Endodermal cell (in vitro differentiated cells): Measurements from ENCODE around the gene DHX9. TPM values are rescaled to one million over a fixed set of nuclear protein-coding genes. Genes with fewer than 3 reads are reported as not detected.

Experiments
- DNase-seq: peaks from one replicate; pipeline ENCODE4 v3.0.0-alpha.2; 2017
- H3K27ac ChIP-seq: 2 replicates; pipeline ENCODE4 v1.5.1; 2013; ENCODE audit warnings: mild to moderate bottlenecking, low read depth, low read length, moderate library complexity
- H3K27me3 ChIP-seq: 2 replicates; pipeline ENCODE4 v1.6.1; 2013; ENCODE audit warnings: mild to moderate bottlenecking, low read length, moderate library complexity; ENCODE audit not compliant: insufficient read depth, control insufficient read depth, poor library complexity, severe bottlenecking
- H3K36me3 ChIP-seq: 2 replicates; pipeline ENCODE4 v1.7.0; 2013; ENCODE audit warnings: mild to moderate bottlenecking, low read length, moderate library complexity; ENCODE audit not compliant: control insufficient read depth, insufficient read depth
- H3K4me1 ChIP-seq: one replicate; pipeline ENCODE4 v1.7.0; 2013; ENCODE audit warnings: low read length; ENCODE audit not compliant: control insufficient read depth, insufficient read depth
- H3K4me3 ChIP-seq: 2 replicates; pipeline ENCODE4 v1.5.1; 2013; ENCODE audit warnings: mild to moderate bottlenecking, low read length, moderate library complexity
- H3K9ac ChIP-seq: 2 replicates; pipeline ENCODE4 v1.6.1; 2013; ENCODE audit warnings: mild to moderate bottlenecking, low read length, moderate library complexity; ENCODE audit not compliant: poor library complexity, severe bottlenecking; ENCODE audit errors: extremely low read depth
- H3K9me3 ChIP-seq: 2 replicates; pipeline ENCODE4 v1.6.1; 2013; ENCODE audit warnings: mild to moderate bottlenecking, low read length, moderate library complexity; ENCODE audit not compliant: control insufficient read depth
- H3K27ac Mint-ChIP-seq: 2 replicates; pipeline ENCODE4 v1.8.0; 2020; ENCODE audit warnings: mixed read lengths
- H3K27me3 Mint-ChIP-seq: 2 replicates; pipeline ENCODE4 v1.8.0; 2021; ENCODE audit warnings: mild to moderate bottlenecking, mixed read lengths; ENCODE audit not compliant: insufficient read depth
- H3K36me3 Mint-ChIP-seq: 2 replicates; pipeline ENCODE4 v1.8.0; 2020; ENCODE audit warnings: low read depth, mixed read lengths
- H3K4me1 Mint-ChIP-seq: 2 replicates; pipeline ENCODE4 v1.8.0; 2020; ENCODE audit warnings: mixed read lengths
- H3K4me3 Mint-ChIP-seq: 2 replicates; pipeline ENCODE4 v1.8.0; 2020; ENCODE audit warnings: mild to moderate bottlenecking, moderate library complexity, mixed read lengths
- H3K9me3 Mint-ChIP-seq: 2 replicates; pipeline ENCODE4 v1.8.0; 2020; ENCODE audit warnings: mild to moderate bottlenecking, mixed read lengths
- CTCF ChIP-seq: fragments of 200-600 bp; sonication (generic); conservative IDR thresholded peaks from 2 replicates; pipeline ENCODE4 v1.5.0; 2021; ENCODE audit warnings: antibody characterized with exemption, mild to moderate bottlenecking
- WGBS, 2 experiments: methylation state at CpG; one replicate each; pipeline versions ENCODE4 v1.1.5 to v1.1.7; 2013; ENCODE audit warnings: missing lambda C conversion rate in 2 of 2, mixed read lengths in 1 of 2; ENCODE audit not compliant: insufficient coverage in 1 of 2, insufficient read length in 1 of 2; 5-methylcytosine and 5-hydroxymethylcytosine counted together
- long read RNA-seq, 4 experiments: library from polyadenylated mRNA in 2 of 4; library from RNA in 1 of 4; library from capped mRNA in 1 of 4; stranded (forward) in 3 of 4; unstranded in 1 of 4; transcript quantifications; one replicate each; pipeline ENCODE4 v2.0.0, GENCODE V29; 2020 to 2021; ENCODE audit warnings: inconsistent platforms in 1 of 4
- polyA plus RNA-seq, 2 experiments: library from polyadenylated mRNA; stranded (reverse); fragments of 50-300 nt; gene quantifications; one replicate each; pipeline ENCODE4 v1.2.3, GENCODE V29; 2013
- total RNA-seq, 2 donors: library from RNA; stranded (reverse); fragmentation: NEBNext Ultra II Directional in 1 of 2; extraction: Animal tissue kit (Norgen Biotek cat#: 25700) in 1 of 2; gene quantifications; 2 replicates in 1 of 2; 3 replicates in 1 of 2; pipeline ENCODE4 v1.2.1, GENCODE V29; 2021

The DHX9 gene
- total RNA-seq: 100 to 1,000 TPM; 264 to 278 TPM
- 181 TPM for polyA plus RNA-seq (2013, experiment 1 of 2)
- polyA plus RNA-seq (2013, experiment 2 of 2): 176 TPM
- long read RNA-seq, experiment 1, full-length matches to known transcripts: 9 of 72 reads
- long read RNA-seq, experiment 1, partial matches to known transcripts: 45 of 72 reads
- long read RNA-seq, experiment 1, other reads (novel, unspliced or antisense): 18 of 72 reads
- long read RNA-seq, experiment 2, full-length matches to known transcripts: 151 of 228 reads
- long read RNA-seq, experiment 2, partial matches to known transcripts: 49 of 228 reads
- long read RNA-seq, experiment 2, other reads (novel, unspliced or antisense): 28 of 228 reads
- long read RNA-seq, experiment 3, full-length matches to known transcripts: 1,134 of 1,333 reads
- long read RNA-seq, experiment 3, partial matches to known transcripts: 79 of 1,333 reads
- long read RNA-seq, experiment 3, other reads (novel, unspliced or antisense): 120 of 1,333 reads
- long read RNA-seq, experiment 4, full-length matches to known transcripts: 7 of 119 reads
- long read RNA-seq, experiment 4, partial matches to known transcripts: 111 of 119 reads
- long read RNA-seq, experiment 4, other reads (novel, unspliced or antisense): 1 of 119 reads

- no peaks in the 10 kb centered on the region for H3K4me1 ChIP-seq
- peak; percentile 51 for TF ChIP-seq CTCF
- peak within 1 kb of the TSS; percentile 100 for H3K27ac ChIP-seq
- no peaks in the 10 kb centered on the region for H3K27me3 ChIP-seq
- peak within 1 kb of the TSS; percentile 94 for H3K9ac ChIP-seq
- H3K36me3 Mint-ChIP-seq: peaks cover 37% of the 10 kb centered on the region
- no peaks in the 10 kb centered on the region for H3K9me3 Mint-ChIP-seq
- peak within 1 kb of the TSS; percentile 86 for H3K4me3 Mint-ChIP-seq
- H3K27ac Mint-ChIP-seq: peak within 1 kb of the TSS; percentile 96
- no peaks in the 10 kb centered on the region for H3K9me3 ChIP-seq
- H3K4me3 ChIP-seq: peak within 1 kb of the TSS; percentile 92
- DNase-seq: peak; percentile 98
- no peaks in the 10 kb centered on the region for H3K27me3 Mint-ChIP-seq
- 0% methylated on average over 15 to 92 of the region's 92 CpGs for WGBS, 2 experiments
- peaks cover 34% of the 10 kb centered on the region for H3K36me3 ChIP-seq
- peaks cover 21% of the 10 kb centered on the region for H3K4me1 Mint-ChIP-seq
Measured at GRCh38 chr1:182839209-182840066, at the start of gene DHX9. TSS of gene DHX9 (plus strand) at chr1:182839347. CDS start at chr1:182842567, 3,220 bp downstream.

- H3K27me3 Mint-ChIP-seq: peaks cover 39% of the 10 kb centered on the region
- H3K4me3 Mint-ChIP-seq: no peak overlapping the region
- Histone ChIP-seq H3K27ac (no peak overlapping the region), H3K9me3 (no peaks in the 10 kb centered on the region), H3K4me3 (peak overlapping the region; percentile 43), H3K9ac (no peak overlapping the region), H3K27me3 (peaks cover 33% of the 10 kb centered on the region), H3K36me3 (peaks cover 23% of the 10 kb centered on the region), H3K4me1 (peaks cover 11% of the 10 kb centered on the region)
- H3K4me1 Mint-ChIP-seq: peaks cover 31% of the 10 kb centered on the region
- no peak for DNase-seq
- H3K9me3 Mint-ChIP-seq: no peaks in the 10 kb centered on the region
- WGBS, 2 experiments: 59 to 71% methylated on average over 5 to 7 of the region's 8 CpGs
- no peak overlapping the region for H3K27ac Mint-ChIP-seq
- no peaks in the 10 kb centered on the region for H3K36me3 Mint-ChIP-seq
- TF ChIP-seq CTCF: no peak
Measured at GRCh38 chr1:182791281-182792179, 47.6 kb upstream of the DHX9 start.
